ENCODE measurements around the gene KDSR.

KDSR gene

GRCh38 chr18:63379639-63379962 lies 12.6 kb upstream of the KDSR start:
- no peak for TF ChIP-seq CTCF (conservative IDR thresholded peaks at IDR 0.05; ENCODE audit: low read length)
- no peak overlapping the region for H3K4me3 ChIP-seq (ENCODE audit: low read length)
- no peak for DNase-seq (ENCODE audit: low read depth)

- no peak for DNase-seq (ENCODE audit: low read depth)
- no peak for TF ChIP-seq CTCF (conservative IDR thresholded peaks at IDR 0.05; ENCODE audit: low read length)
- no peak overlapping the region for H3K4me3 ChIP-seq (ENCODE audit: low read length)
Observed at GRCh38 chr18:63378919-63379638, 12.1 kb upstream of the KDSR start.

GRCh38 chr18:63377275-63377980 lies 10.4 kb upstream of the KDSR start:
- no peak overlapping the region for H3K4me3 ChIP-seq (ENCODE audit: low read length)
- DNase-seq (ENCODE audit: low read depth), result no peak
- TF ChIP-seq CTCF (conservative IDR thresholded peaks at IDR 0.05; ENCODE audit: low read length), result no peak

- TF ChIP-seq CTCF (conservative IDR thresholded peaks at IDR 0.05; ENCODE audit: low read length), result no peak
- no peak overlapping the region for H3K4me3 ChIP-seq (ENCODE audit: low read length)
- peak; percentile 81 for DNase-seq (ENCODE audit: low read depth)
Observed at GRCh38 chr18:63376538-63376937, 9.5 kb upstream of the KDSR start.

GRCh38 chr18:63374540-63374939 lies 7.5 kb upstream of the KDSR start:
- peak; percentile 40 for DNase-seq (ENCODE audit: low read depth)
- TF ChIP-seq CTCF (conservative IDR thresholded peaks at IDR 0.05; ENCODE audit: low read length), result no peak
- no peak overlapping the region for H3K4me3 ChIP-seq (ENCODE audit: low read length)

- TF ChIP-seq CTCF (conservative IDR thresholded peaks at IDR 0.05; ENCODE audit: low read length), result no peak
- no peak overlapping the region for H3K4me3 ChIP-seq (ENCODE audit: low read length)
- DNase-seq (ENCODE audit: low read depth), result no peak
Observed at GRCh38 chr18:63373161-63373560, 6.2 kb upstream of the KDSR start.

GRCh38 chr18:63368611-63369010 lies 1.6 kb upstream of the KDSR start:
- H3K4me3 ChIP-seq (ENCODE audit: low read length), result peak overlapping the region; percentile 88
- TF ChIP-seq CTCF (conservative IDR thresholded peaks at IDR 0.05; ENCODE audit: low read length), result no peak
- peak; percentile 19 for DNase-seq (ENCODE audit: low read depth)
